ENCODE results near the gene TIAM1.

TIAM1 gene

DNA sequence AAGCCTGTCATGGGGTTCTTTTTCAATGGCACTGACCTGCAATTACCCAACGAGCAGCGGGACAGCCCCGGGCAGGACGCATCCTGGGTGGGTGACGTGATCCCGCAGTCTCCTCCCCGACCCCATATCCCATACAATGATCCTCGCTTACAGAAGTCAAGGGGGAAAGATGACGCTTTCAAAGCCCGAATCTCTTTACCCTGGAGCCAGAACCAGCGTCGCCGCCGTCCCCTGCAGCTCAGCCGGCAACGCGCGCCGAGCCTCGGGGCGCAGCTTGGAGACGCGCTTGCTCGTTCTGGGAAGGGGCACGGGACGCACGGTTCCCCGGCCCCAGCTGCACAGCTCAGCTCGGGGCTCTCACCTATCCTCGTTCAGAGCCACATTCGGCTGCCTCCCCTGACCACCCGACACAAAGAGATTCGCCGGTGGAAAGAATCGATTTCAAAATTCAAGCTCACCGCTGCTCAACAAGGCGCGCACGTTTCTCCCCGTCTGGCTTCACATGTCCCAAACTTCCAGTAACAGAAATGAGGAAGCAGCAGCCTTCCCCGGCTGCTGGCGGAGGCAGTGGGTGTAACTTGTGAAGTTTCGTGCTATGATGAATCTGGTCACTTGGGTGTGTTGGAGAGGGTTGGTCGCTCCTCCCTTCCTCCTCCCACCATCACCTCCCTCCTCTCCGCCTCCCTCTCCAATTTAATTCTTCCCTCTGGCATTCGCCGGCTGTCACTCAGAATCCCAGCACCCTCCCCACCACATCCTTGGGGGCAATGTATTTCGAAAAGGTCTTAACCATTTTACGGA lies at the start of gene TIAM1:
Gene TIAM1 (minus strand): TSS at position 582 of the 801 bp plus-strand sequence. CDS start 77,289 bp downstream, outside the sequence.
- DNase-seq: no peak

DNA sequence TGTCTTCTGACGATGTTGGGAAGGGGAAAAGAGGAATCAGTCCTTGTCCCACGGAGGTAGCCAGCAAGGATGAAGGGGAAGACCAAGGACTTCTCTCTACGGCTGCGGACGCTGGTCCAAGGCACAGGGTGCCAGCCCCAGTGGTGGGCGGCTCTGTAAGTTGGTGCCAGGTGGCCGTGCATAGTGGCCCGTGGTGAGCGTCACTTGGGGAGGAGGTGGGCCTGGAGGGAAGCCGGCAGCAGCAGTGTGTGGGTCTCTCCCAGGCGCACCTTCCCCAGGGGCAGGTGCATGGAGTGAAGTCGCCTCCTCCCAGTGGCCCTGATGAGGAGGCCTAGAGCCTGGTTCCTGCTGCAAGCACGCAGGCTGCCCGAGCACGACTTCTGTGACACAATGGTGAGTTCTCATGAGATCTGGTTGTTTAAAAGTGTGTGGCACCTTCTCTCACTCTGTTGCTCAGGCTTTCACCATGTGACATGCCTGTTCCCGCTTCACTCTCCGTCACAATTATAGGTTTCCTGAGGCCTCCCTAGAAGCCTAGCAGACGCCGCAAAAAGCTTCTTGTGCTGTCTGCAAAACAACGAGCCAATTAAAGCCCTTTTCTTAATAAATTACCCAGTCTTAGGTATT lies 43.6 kb upstream of the TIAM1 start:
- no peak for DNase-seq

DNA sequence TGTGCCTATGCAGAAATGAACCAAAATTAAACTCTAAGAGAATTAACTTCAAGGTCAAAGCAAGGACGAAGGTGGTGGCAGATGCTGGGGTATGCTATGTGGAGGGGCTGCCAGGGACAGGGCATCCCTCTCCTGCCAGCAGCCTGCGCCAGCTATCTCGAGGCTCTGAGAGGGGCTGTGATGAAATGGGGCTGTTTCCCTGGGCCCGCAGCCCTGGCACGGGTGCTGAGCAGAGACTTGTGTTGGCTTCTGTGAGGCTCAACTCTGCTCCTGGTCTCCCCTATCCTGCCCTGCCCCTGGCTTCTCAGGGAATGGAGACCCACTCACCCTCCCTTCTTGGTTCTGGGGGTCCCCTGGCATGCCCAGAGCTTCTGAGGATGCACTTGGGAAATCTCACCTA lies 41.9 kb upstream of the TIAM1 start:
- no peak for DNase-seq

DNA sequence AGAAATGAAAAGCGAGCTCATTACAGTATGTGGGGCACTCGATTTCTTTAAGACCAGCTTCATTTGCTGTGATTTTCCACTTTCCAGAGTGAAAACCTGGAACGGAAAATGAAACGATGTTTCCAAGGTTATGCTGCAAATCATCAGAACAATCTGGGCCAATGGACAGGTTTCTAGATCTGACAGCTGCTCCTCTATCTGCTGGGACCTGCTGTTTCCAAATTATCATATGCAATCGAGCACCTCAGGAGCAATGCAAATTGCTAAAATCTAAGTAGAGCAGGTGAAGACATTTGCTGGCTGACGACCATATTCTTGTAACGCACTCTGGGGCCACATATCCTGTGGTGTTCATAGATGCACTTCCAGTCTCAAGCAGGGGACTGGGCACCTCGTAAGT lies 39.7 kb upstream of the TIAM1 start:
- DNase-seq: no peak

DNA sequence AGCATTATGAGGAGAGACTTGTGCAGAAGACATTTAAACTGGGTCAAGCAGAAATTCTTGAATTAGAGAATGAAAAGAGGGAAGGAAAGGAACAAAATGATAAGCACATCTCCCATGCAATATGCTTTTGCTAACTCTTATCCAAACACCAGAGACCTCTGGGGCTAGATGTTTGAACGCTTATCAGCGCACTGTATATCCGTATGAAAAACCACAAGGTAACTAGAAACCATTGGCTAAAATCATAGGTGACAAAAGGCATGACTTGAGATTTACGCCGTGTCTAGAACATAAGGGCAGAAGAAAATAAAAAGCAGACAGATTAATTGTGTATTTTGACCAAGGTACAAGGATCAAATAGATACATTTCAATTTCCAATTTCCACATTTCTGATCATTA lies 38.0 kb upstream of the TIAM1 start:
- DNase-seq: peak; percentile 77

DNA sequence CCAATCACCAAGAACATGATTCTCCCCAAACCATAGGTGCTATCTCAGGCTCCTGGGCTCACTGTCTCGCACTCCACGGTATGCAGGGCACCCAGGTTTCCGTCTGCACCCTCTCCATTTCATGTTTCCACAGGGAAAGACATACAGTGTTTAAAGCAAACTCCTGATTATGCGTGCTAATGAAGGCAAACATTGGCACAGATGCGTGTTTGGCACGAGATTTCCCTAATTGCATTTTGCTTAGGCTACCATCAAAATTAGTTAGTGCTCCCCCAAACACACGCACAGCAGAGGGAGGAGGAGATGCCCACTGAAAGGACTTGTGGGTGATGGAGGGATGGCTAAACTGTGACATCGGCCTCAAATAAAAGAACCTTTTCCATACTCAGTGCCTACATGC lies 32.2 kb upstream of the TIAM1 start:
- no peak for DNase-seq

DNA sequence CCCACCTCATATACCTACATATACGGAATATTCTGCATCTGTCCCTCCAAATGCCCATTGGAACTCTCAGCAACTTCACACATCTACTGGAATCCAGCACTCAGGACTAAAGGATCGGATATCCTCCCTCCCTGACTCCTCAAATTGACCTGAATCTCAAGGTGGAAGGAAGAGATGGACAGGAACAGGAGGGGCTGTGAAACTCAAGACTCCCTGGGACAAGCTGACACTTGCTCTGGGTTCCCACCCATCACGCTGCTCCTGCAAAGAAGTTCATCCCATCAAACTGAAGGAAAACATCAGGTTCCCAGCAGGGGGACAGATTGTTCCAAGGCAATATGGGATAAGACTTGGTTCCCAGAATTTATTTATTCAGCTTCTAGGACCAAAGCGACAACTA lies 30.3 kb upstream of the TIAM1 start:
- DNase-seq: no peak

DNA sequence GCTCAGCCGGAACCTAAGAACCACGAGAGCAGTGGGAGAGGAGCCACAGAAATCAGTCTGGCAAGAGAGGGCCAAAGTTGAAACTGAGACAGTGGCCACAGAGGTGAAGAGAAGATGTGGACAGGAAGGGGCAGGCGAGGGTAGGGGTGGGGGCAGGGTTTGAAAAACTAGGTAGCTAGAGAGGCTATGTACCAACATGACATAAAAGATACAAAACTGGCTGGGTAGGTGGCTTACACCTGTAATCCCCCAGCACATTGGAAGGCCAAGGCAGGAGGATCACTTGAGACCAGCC lies 28.4 kb upstream of the TIAM1 start:
- no peak for DNase-seq

DNA sequence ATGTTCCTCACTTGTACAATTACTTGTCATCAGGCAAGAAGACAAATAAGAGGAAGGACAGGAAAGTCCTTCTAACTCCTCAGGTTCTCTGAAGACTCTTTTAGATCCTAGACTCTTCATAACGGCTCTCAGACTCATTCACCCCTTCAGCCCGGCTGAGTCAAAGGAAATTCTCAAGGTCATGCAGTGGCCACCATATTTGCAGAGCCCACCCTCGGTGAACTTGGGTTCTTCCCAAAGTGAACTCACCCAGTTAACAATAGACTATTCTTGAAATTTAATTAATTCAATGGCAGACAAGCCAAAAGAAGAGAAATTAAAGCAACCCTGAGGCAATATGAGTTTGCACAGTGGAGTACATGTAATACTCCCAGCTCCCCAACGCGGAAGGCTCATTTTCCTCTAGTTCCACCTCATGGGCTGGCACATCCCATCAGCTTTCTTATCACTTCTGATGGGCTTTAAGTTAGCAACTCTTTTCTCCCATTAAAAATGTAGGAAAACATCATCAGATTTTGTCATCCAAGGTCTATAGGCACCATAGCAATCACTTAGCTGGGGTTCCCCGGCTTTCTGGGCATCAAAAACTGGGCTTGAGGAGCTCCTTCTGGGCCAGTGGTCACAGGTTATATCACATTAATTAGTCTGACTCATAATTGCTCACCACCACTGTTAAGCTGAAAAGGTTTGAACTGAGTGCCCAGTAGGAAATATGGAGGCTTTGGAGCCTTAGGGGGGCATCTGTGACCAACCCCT lies 27.8 kb upstream of the TIAM1 start:
- DNase-seq: no peak

DNA sequence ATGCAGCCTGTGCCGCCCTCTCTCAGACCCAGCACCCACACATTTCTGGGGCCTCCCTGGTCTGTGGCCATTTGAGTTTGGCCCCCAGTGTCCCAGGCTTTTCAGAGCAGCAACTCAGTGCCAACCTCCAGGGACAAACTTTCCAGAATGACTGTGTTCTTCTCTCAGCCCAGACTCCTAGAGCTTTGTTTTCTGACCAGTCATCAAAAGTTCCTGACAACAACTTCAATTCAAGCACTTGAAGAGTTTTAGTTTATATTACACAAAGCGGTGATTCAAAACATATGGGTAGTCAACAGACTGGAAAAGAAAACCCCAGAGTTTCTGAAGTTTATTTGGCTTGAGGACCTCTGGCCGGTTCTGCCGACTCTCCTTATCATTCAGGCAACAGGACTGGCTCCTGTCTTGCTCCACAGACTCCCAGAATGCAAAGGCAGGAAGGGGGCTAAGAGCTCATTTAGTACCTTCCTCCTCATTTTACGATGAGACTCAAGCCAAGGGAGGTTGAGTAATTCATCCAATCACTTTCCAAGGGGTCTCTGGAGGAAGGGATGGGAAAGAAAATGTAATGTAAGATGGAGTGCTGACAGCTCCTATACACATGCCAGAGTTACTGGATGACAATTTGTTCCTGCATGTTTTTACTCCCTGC lies 27.0 kb upstream of the TIAM1 start:
- DNase-seq: no peak

GRCh38 chr21:31370281-31370892 lies 26.3 kb upstream of the TIAM1 start:
- no peak for DNase-seq

DNA sequence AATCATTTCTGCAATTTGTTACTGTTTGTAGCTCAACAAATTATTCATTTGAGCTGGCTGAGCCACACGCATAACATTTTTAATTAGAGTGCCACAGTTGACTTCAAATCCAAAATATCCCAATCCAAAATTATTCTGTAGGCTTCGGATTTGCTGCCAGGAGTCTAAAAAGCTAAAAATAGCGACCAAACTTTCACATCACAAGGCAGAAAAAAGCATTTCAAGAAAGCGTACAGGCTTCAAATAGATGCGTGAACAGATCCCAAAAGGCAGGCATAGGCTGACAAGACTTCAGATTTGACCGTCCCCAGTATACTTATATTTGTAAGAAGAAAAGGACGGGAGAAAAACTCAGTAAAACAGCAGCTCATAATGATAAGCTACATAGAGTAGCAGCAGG lies 24.3 kb upstream of the TIAM1 start:
- DNase-seq: no peak

- DNase-seq: no peak
Observed at GRCh38 chr21:31367801-31368200, 23.7 kb upstream of the TIAM1 start.

GRCh38 chr21:31366825-31367224 lies 22.8 kb upstream of the TIAM1 start:
- no peak for DNase-seq

DNA sequence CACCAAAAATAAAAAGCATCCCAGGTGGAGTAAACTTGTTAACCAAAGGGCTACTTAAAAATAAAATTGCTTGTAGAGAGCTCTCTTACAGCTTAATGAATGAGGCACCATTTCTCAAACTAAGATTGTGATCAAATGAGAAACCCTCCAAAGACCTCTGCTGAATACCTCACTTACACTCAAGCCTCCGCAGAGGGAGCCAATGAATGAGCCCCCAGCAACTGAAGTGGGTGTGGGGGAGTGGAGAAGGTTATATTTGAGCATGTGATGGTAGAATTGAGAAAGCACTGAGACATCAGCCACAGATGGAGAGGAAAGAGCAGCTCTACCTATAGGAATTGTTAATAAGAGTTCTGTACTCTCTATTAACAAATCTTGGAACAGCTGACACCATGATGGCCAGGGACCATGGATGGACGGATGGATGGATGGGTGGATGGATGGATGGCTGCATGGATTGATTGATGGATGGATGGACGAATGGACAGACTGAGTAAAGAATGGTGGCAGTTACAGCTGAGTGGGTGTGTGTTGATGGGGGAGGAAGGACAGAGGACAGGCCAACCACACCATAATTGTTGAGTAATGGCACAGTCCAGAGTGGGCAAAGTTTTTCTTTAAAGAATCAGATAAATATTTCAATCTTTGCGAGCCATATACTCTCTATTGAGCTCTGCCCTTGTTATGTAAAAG lies 20.3 kb upstream of the TIAM1 start:
- no peak for DNase-seq

DNA sequence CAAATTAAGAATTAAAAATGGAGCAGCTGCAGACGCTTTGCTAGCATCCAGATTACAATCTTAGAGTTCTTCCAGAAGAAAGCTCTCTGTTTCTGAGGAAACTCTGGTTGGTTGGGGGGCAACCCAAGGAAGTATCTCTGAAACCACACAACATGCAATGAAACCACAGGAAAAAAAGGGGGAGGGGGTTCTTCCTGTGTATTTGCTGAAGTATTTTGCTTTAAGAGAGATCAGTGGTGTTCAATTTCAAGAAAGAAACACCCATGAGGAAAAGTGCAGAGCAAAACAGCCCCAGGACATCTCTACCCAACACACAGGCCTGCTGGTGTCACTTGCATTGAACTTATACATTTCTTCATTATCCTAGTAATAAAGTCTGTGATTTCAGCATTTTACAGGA lies 19.7 kb upstream of the TIAM1 start:
- DNase-seq: no peak

DNA sequence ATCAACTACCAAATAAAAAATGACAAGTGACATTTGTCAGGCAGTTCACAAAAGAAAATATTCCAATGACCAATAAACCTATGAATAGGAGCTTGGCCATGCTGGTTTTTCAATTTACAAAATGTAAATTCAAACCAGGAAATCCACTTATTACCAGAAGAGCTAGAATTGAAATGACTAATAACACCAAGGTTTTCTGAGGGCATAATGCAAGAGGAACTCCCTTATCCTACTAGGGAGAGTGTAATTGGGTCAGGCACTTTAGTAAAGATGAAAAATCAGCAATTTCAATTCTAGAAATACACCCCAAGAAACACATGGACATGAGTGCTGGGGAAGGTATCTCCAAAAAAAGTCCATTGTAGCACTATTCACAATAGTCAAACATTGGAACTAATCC lies 16.7 kb upstream of the TIAM1 start:
- no peak for DNase-seq

DNA sequence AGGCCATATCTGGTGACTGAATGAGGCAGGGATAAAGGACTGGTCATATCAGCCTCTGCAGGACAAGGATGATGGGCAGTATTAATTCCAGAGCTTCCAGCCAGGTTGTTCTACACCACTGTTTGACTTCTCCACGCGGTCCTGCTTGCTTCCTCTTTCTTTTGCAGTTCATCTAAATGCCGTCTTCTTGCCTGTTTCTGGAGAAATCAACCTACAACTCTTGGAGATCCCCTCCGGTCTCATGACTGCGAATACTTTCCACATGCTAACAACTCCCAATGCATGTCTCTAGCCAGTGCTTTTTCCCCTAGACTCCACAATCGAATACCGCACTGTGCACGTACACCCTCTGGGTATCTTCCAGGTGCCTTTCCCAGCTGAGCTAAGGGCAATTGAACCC lies 14.1 kb upstream of the TIAM1 start:
- no peak for DNase-seq

GRCh38 chr21:31356440-31356839 lies 12.4 kb upstream of the TIAM1 start:
- no peak for DNase-seq

DNA sequence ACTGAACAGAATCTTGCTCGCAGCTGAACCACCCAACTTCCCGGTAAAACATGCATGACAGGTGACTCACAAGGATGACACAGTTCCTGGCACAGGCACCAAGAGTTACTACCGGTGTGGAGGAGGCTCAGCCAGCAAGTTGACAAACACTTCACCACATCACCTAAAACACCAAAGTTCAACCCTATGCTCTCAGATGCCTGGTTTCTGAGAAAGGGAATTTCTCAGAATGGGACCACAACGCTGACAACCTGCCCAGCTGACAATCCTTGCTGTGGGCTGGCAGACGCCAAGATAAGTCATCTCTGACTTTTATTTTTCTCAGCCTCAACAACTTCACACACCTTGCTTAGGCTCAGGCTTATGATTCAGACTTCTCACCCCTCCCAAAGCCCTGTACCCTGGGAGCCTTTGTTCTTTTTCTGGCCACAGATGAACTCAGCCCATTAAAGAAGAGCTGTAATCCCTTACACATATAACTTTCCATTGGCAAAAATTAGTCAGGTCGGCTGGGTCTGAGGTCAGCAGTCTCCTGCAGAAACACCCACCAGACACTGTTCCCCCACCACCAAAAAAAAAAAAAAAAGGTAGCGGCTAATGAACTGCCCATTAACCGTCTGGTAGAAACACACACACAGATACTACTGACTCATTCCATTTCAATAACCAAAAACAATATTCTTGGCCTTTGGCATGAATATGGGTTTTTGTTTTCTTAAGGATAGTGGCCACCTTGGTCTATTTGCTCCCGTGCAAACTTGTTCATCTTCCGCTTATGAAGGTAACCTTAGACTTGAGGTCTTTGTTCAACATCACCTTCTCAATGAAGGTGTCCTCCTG lies 10.8 kb upstream of the TIAM1 start:
- no peak for DNase-seq

- DNase-seq: no peak
Observed at GRCh38 chr21:31354122-31354521, 10.1 kb upstream of the TIAM1 start.

DNA sequence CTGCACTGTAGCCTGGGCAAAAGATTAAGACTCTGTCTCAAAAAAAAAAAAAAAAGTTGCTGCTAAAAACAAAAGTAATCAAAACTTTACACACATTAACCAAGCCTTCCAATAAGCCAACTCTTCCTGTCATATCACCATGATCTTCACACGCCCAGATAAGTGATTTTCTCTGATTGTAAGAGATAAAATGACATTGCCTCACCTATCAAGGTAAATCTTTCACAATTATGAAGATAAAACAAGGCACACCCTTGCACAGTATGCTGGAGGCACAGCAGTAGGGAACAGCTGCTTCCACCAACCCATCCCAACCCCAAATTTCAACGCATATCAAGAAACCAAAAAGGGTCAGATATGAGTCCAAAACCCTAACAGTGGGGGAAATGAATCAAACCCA lies 8.8 kb upstream of the TIAM1 start:
- no peak for DNase-seq

All from hematopoietic multipotent progenitor cell treated with erythropoietin and hydrocortisone succinate and interleukin-3 and kit ligand, for 8 days (in vitro differentiated cells).